A549 (cell line): ENCODE data around the gene CCN6.

Experiments
- CTCF ChIP-seq: fragments of >200 bp; sonication (Bioruptor Twin); formaldehyde crosslinking; IDR thresholded peaks from 3 replicates; pipeline ENCODE4 v1.5.1; 2016
- EP300 ChIP-seq, 2 experiments: fragments of >200 bp; sonication (Bioruptor Twin); formaldehyde crosslinking; IDR thresholded peaks; 2 replicates in 1 of 2; 3 replicates in 1 of 2; pipeline ENCODE4 v1.6.1; 2016 to 2017
- JUNB ChIP-seq: fragments of >200 bp; sonication (Bioruptor Twin); formaldehyde crosslinking; IDR thresholded peaks from 2 replicates; pipeline ENCODE4 v1.6.1; 2016
- KDM5A ChIP-seq: fragments of 200-600 bp; sonication (generic); IDR thresholded peaks from 2 replicates; pipeline ENCODE4 v1.6.1; 2016; ENCODE audit warnings: antibody characterized with exemption, mild to moderate bottlenecking
- MAZ ChIP-seq: fragments of 150-350 bp; IDR thresholded peaks from 2 replicates; pipeline ENCODE4 v1.6.1; 2014; ENCODE audit warnings: antibody characterized with exemption, low read depth, low read length, borderline replicate concordance
- POLR2A ChIP-seq: IDR thresholded peaks from 2 replicates; pipeline ENCODE4 v1.6.1; 2012; ENCODE audit warnings: mild to moderate bottlenecking, low read length
- ZFP36 ChIP-seq: fragments of 450-650 bp; IDR thresholded peaks from 2 replicates; pipeline ENCODE4 v1.6.1; 2014; ENCODE audit warnings: borderline replicate concordance; ENCODE audit not compliant: partially characterized antibody
- ZNF302 ChIP-seq: fragments of 250-450 bp; sonication (Bioruptor Pico); IDR thresholded peaks from 2 replicates; pipeline ENCODE4 v1.9.0; 2021; ENCODE audit warnings: inconsistent platforms, mild to moderate bottlenecking, moderate library complexity

- TF ChIP-seq POLR2A (no peak), EP300 (IDR thresholded peaks at IDR 0.05) (no peak), CTCF (no peak), ZFP36 (no peak), MAZ (no peak), ZNF302 (CRISPR knock-in tag) (no peak), JUNB (no peak), KDM5A (no peak)
These were observed 36.0 kb upstream of the CCN6 start for GRCh38 chr6:112017760-112018537.
